Activated naive CD8-positive, alpha-beta T cell treated with anti-CD3 and anti-CD28 coated beads for 36 hours (primary cell): ENCODE measurements around the gene FRMD5. TPM values are rescaled to one million over a fixed set of nuclear protein-coding genes. Genes with fewer than 3 reads are reported as not detected.
"Not testable (repeated sequence)": the region's sequence is repeated elsewhere in the genome, so short reads cannot be mapped to it uniquely, and the experiment has no call there.

Experiments used
- DNase-seq: peaks from one replicate; pipeline ENCODE4 v3.0.0; 2021
- H3K27ac Mint-ChIP-seq: one replicate; pipeline ENCODE4 v1.8.0; 2022; ENCODE audit warnings: mild to moderate bottlenecking, moderate library complexity, mixed read lengths
- H3K27me3 Mint-ChIP-seq: one replicate; pipeline ENCODE4 v1.8.0; 2022; ENCODE audit warnings: mild to moderate bottlenecking, mixed read lengths
- H3K36me3 Mint-ChIP-seq: one replicate; pipeline ENCODE4 v1.8.0; 2021; ENCODE audit warnings: mild to moderate bottlenecking, mixed read lengths
- H3K4me1 Mint-ChIP-seq: one replicate; pipeline ENCODE4 v1.8.0; 2021; ENCODE audit warnings: mixed read lengths
- H3K4me3 Mint-ChIP-seq: one replicate; pipeline ENCODE4 v1.8.0; 2022; ENCODE audit warnings: mild to moderate bottlenecking, moderate library complexity, mixed read lengths
- H3K9me3 Mint-ChIP-seq: one replicate; pipeline ENCODE4 v1.8.0; 2022; ENCODE audit warnings: mixed read lengths
- total RNA-seq, 2 experiments: library from RNA; stranded (reverse); gene quantifications; one replicate each; pipeline ENCODE4 v1.2.3, GENCODE V29; 2021

The FRMD5 gene
- total RNA-seq, 2 experiments from 2014 or later, result 0.42 to 0.56 TPM

GRCh38 chr15:44015545-44016305 lies 179.3 kb downstream of the FRMD5 start:
- H3K9me3 Mint-ChIP-seq, result no peaks in the 10 kb centered on the region
- no peaks in the 10 kb centered on the region for H3K36me3 Mint-ChIP-seq
- H3K4me3 Mint-ChIP-seq, result no peak overlapping the region
- no peak overlapping the region for H3K27ac Mint-ChIP-seq
- no peak for DNase-seq
- H3K27me3 Mint-ChIP-seq, result peaks cover 11% of the 10 kb centered on the region
- H3K4me1 Mint-ChIP-seq, result no peaks in the 10 kb centered on the region

- H3K36me3 Mint-ChIP-seq, result no peaks in the 10 kb centered on the region
- H3K4me1 Mint-ChIP-seq, result no peaks in the 10 kb centered on the region
- H3K27ac Mint-ChIP-seq, result no peak overlapping the region
- H3K27me3 Mint-ChIP-seq, result peaks cover 25% of the 10 kb centered on the region
- no peak for DNase-seq
- no peaks in the 10 kb centered on the region for H3K9me3 Mint-ChIP-seq
- H3K4me3 Mint-ChIP-seq, result no peak overlapping the region
Measured at GRCh38 chr15:44011238-44011854, 183.7 kb downstream of the FRMD5 start.

- DNase-seq, result no peak
Measured at GRCh38 chr15:44010089-44010488, 185.0 kb downstream of the FRMD5 start.

DNA sequence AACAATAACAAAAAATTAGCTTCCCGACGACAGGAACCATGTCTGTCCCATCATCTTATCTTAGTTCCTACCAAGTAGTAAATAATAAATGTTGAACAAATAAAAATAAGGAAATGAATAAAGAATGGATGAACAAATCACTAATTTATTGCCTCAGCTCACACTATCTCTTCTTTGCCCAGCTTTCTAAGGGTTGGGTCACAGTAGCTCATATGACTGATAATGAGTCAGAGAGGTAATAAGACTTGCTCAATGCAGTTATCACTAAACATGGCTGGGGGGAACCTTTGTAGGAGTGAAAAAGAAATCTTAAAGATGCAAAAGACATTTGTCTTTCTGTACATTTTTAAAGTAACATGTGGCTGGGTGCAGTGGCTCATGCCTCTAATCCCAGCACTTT lies 186.0 kb downstream of the FRMD5 start:
- Mint-ChIP-seq H3K4me1 (no peaks in the 10 kb centered on the region), H3K36me3 (no peaks in the 10 kb centered on the region), H3K4me3 (no peak overlapping the region), H3K27ac (no peak overlapping the region), H3K27me3 (peaks cover 23% of the 10 kb centered on the region), H3K9me3 (no peaks in the 10 kb centered on the region)
- DNase-seq, result no peak

More at GRCh38 chr15:44010089-44010488, 185.0 kb downstream of the FRMD5 start:
- Mint-ChIP-seq H3K4me1 (no peaks in the 10 kb centered on the region), H3K27me3 (peaks cover 26% of the 10 kb centered on the region), H3K4me3 (no peak overlapping the region), H3K36me3 (no peaks in the 10 kb centered on the region), H3K27ac (no peak overlapping the region), H3K9me3 (no peaks in the 10 kb centered on the region)

DNA sequence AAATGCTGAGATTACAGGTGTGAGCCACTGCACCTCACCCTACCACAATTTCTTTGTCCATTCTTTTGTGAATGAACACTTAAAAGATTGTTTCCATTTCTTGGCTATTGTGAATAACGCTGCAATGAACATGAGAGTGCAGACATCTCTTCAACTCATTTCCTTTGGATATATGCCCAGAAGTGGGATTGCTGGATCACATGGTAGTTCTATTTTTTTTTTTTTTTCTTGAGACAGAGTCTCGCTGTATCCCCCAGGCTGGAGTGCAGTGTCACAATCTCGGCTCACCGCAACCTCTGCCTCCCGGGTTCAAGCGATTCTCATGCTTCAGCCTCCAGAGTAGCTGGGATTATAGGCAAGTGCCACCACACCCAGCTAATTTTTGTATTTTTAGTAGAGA lies 194.8 kb downstream of the FRMD5 start:
- H3K27ac Mint-ChIP-seq, DNase-seq, H3K36me3 Mint-ChIP-seq, H3K4me3 Mint-ChIP-seq, H3K9me3 Mint-ChIP-seq, H3K4me1 Mint-ChIP-seq: not testable (repeated sequence)
- H3K27me3 Mint-ChIP-seq, result peaks cover 14% of the 10 kb centered on the region

DNA sequence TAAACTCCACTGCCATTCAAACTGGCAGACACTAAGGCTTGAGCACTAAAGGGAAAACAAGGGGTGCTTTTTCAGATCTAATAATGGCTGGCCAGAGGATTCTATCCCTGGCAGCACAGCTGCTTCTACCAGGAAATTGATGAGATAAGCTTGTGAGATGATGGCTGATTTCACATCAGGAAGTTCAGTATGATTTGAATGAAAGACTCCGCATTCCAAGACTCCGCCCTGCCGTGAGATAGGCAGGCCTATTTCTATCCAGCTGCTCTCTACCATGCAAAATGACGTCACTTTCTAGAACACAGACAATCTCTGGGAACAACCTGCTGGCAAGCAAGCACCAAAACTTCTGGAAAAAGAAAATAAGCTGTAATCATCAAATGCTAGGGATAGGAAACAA lies 196.5 kb downstream of the FRMD5 start:
- Mint-ChIP-seq H3K36me3 (no peaks in the 10 kb centered on the region), H3K27ac (no peak overlapping the region), H3K27me3 (peaks cover 20% of the 10 kb centered on the region), H3K4me3 (no peak overlapping the region), H3K4me1 (no peaks in the 10 kb centered on the region), H3K9me3 (no peaks in the 10 kb centered on the region)
- DNase-seq, result no peak

DNA sequence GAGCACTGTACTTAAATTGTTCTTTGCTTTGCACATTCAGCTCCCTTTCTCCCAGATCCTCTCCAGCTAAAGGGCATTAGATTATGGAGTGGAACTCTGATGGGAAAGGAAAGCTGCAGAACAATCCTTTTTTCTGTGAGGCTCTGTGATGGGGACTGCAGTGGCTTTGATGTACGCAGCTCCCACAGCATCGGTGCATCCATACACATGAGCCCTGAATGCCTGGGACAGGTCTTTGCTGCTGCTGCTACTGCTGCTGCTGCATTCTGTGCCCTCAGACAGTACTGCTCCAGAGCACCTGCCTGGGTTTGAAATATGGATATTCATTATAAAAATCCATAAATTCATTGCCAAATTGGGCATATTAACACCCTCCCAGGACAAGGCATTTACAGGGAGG lies 203.9 kb downstream of the FRMD5 start:
- no peaks in the 10 kb centered on the region for H3K9me3 Mint-ChIP-seq
- DNase-seq, result no peak
- no peaks in the 10 kb centered on the region for H3K4me1 Mint-ChIP-seq
- H3K36me3 Mint-ChIP-seq, result no peaks in the 10 kb centered on the region
- H3K27me3 Mint-ChIP-seq, result peaks cover 17% of the 10 kb centered on the region
- no peak overlapping the region for H3K4me3 Mint-ChIP-seq
- no peak overlapping the region for H3K27ac Mint-ChIP-seq

- Mint-ChIP-seq H3K4me3 (no peak overlapping the region), H3K27me3 (peaks cover 17% of the 10 kb centered on the region), H3K36me3 (no peaks in the 10 kb centered on the region), H3K27ac (no peak overlapping the region), H3K9me3 (no peaks in the 10 kb centered on the region), H3K4me1 (no peaks in the 10 kb centered on the region)
- no peak for DNase-seq
Measured at GRCh38 chr15:43989938-43990337, 205.1 kb downstream of the FRMD5 start.

- Mint-ChIP-seq H3K27me3 (peaks cover 18% of the 10 kb centered on the region), H3K4me3 (no peak overlapping the region), H3K9me3 (no peaks in the 10 kb centered on the region), H3K36me3 (no peaks in the 10 kb centered on the region), H3K4me1 (no peaks in the 10 kb centered on the region), H3K27ac (no peak overlapping the region)
- DNase-seq, result no peak
Measured at GRCh38 chr15:43988900-43989299, 206.2 kb downstream of the FRMD5 start.

DNA sequence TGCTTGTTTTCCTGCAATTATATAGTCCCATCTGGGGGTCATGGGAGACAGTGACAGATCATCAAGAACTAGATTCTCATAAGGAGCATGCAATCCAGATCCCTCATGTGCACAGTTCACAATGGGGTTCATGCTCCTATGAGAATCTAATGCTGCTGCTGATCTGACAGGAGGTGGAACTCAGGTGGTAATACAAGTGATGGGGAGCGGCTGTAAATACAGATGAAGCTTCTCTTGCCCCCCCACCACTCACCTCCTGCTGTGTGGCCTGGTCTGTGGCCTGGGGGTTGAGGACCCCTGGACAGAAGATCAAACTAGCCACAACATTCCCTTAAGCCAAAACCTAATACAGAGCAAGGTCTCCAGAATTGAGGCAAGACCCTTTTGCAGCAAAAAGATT lies 207.1 kb downstream of the FRMD5 start:
- Mint-ChIP-seq H3K4me3 (no peak overlapping the region), H3K27ac (no peak overlapping the region), H3K9me3 (no peaks in the 10 kb centered on the region), H3K4me1 (no peaks in the 10 kb centered on the region), H3K27me3 (peaks cover 24% of the 10 kb centered on the region), H3K36me3 (no peaks in the 10 kb centered on the region)
- DNase-seq, result no peak

DNA sequence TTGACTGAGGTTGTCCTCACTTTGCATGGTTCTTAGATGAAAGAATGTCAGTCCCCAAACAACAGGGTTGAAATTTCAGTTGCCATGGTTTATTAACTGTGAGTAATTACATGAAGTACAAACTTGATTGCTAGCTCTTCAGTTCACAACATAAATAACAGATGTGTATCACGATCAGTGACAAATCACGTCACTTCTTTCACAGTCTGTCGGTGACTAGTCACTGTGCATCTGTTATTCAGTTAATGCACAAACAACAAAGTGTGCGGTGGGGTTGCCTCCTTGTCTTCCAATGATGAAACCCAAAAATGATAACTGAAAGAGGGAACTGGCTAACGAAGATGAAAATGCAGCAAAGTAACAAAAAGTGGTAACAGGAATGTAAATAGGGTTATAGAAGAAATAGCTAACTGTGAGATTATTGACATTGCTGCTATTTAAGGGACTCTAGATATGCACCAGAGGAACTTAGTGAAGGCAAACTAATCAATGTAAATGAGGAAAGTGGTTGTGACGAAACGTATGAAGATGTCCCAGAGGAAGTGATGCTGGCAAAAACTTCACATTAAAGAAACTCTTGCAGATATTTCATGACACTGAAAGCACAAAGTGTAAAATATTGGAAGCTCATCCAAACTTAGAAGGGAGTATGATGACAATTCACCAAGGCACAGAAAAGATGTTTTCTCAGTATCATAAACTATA lies 208.9 kb downstream of the FRMD5 start:
- no peaks in the 10 kb centered on the region for H3K4me1 Mint-ChIP-seq

DNA sequence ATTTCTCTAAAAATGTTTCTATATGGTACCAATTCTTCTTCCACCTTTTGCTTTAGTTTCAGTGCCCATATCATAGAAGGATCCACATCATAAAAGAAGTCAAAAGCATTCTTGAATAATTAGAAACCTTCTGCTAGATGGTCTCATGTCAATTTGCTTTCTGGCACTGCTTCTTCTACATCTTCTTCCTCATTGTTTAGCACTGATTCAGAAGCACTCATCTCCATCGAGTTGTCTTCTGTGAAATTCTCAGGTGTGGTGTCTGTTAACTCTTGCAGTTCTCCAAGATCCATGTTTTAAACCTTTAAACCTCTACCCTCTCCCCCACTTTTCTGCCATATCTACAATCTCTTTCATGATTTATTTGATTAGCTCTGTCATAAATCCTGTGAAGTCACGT lies 213.5 kb downstream of the FRMD5 start:
- peaks cover 34% of the 10 kb centered on the region for H3K27me3 Mint-ChIP-seq
- H3K27ac Mint-ChIP-seq, result no peak overlapping the region
- H3K36me3 Mint-ChIP-seq, result peaks cover 7% of the 10 kb centered on the region
- H3K4me3 Mint-ChIP-seq, result no peak overlapping the region
- H3K9me3 Mint-ChIP-seq, result peaks cover 9% of the 10 kb centered on the region
- H3K4me1 Mint-ChIP-seq, result peaks cover 23% of the 10 kb centered on the region
- DNase-seq, result no peak

More for the DNA sequence above, 208.9 kb downstream of the FRMD5 start:
- H3K36me3 Mint-ChIP-seq, result no peaks in the 10 kb centered on the region
- H3K27ac Mint-ChIP-seq, result no peak overlapping the region
- H3K4me3 Mint-ChIP-seq, result no peak overlapping the region
- no peaks in the 10 kb centered on the region for H3K9me3 Mint-ChIP-seq
- DNase-seq, result no peak
- H3K27me3 Mint-ChIP-seq, result peaks cover 35% of the 10 kb centered on the region

DNA sequence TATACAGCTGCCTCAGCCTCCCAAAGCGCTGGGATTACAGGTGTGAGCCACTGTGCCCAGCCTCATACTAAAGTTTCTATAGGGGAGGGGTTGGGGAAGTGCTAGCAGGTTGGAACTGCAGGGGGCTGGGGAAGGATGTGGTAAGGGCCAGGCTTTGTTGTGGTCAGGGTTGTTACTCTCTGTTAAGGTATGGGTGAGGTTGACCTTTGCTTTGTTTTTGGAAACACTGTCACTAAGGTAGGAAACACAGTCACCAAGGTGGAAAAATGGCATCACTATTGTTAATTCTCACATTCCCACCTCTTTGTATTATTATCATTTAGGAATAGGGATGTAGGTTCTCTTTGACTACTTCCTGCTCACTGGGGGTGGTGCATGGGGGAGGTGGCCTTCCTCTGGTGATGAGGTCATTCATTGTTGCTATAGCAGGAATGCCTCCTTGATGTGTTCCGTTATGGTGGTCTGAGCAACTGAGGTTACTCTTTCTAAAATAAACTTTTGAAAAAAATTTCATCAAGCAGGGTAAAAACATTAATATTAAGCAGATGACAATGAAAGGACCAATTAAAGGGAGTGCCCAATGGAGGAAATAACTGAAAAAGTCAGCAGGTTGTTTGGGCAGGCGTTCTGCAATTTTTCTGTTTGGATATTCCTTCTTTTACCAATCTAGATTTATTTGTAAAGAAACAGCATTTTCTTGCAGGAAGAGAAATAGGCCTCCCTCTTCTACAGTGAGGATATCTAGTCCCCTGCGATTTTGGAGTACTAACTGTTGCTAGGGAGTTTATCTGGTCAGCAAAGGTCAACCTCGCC lies 217.8 kb downstream of the FRMD5 start:
- peak overlapping the region; percentile 81 for H3K27ac Mint-ChIP-seq
- H3K9me3 Mint-ChIP-seq, result peaks cover 9% of the 10 kb centered on the region
- H3K27me3 Mint-ChIP-seq, result peaks cover 30% of the 10 kb centered on the region
- peak overlapping the region; percentile 3 for H3K4me3 Mint-ChIP-seq
- peak; percentile 87 for DNase-seq
- peaks cover 44% of the 10 kb centered on the region for H3K4me1 Mint-ChIP-seq
- peaks cover 7% of the 10 kb centered on the region for H3K36me3 Mint-ChIP-seq

GRCh38 chr15:43975770-43976169 lies 219.3 kb downstream of the FRMD5 start:
- Mint-ChIP-seq H3K4me1 (peaks cover 42% of the 10 kb centered on the region), H3K36me3 (peaks cover 7% of the 10 kb centered on the region), H3K4me3 (no peak overlapping the region), H3K27me3 (peaks cover 19% of the 10 kb centered on the region), H3K27ac (no peak overlapping the region), H3K9me3 (peaks cover 9% of the 10 kb centered on the region)
- no peak for DNase-seq

GRCh38 chr15:43975326-43975725 lies 219.7 kb downstream of the FRMD5 start:
- H3K9me3 Mint-ChIP-seq, result peaks cover 9% of the 10 kb centered on the region
- no peak for DNase-seq
- H3K27me3 Mint-ChIP-seq, result peaks cover 14% of the 10 kb centered on the region
- peaks cover 7% of the 10 kb centered on the region for H3K36me3 Mint-ChIP-seq
- H3K27ac Mint-ChIP-seq, result no peak overlapping the region
- H3K4me3 Mint-ChIP-seq, result no peak overlapping the region
- peaks cover 40% of the 10 kb centered on the region for H3K4me1 Mint-ChIP-seq
